ENCODE measurements around the gene MAFG. TPM values are rescaled to one million over a fixed set of nuclear protein-coding genes. Genes with fewer than 3 reads are reported as not detected.

The MAFG gene
- total RNA-seq, 2 experiments from 2014 or later = 22.7 to 33.6 TPM

DNA sequence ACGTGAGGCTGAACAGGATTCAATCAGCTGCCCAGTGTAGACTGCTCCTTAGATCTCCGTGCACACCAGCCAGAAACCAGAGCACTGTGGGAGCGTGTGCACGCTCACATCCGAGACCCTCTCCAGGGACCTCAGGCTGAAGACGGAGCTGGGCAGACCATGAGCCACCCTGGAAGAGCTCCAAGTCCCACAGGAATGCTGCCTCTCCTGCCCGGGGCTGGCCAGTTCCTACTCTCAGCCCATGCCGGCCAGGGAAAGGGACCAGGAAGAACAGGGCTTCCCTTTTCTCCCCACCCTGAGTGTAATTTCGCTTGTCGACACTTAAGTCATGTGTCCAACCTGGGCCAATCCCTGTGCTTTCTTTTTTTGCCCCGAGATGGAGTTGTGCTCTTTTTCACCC is 43.0 kb downstream of the MAFG start:
- Histone ChIP-seq H3K4me3 (ENCODE audit: low read depth, low read length, poor library complexity, severe bottlenecking) (no peak overlapping the region), H3K27ac (ENCODE audit: low read depth, low read length, poor library complexity, severe bottlenecking) (no peak overlapping the region), H2AFZ (ENCODE audit: low read length) (no peak overlapping the region), H4K20me1 (ENCODE audit: insufficient read depth, low read length) (peaks cover 12% of the 10 kb centered on the region; the same call in 1 of the 2 replicates), H3K4me1 (ENCODE audit: insufficient read depth, low read length, poor library complexity, severe bottlenecking) (peaks cover 3% of the 10 kb centered on the region), H3K36me3 (ENCODE audit: insufficient read depth, low read length) (peaks cover 100% of the 10 kb centered on the region), H3K9me3 (ENCODE audit: low read length) (no peaks in the 10 kb centered on the region), H3K79me2 (ENCODE audit: insufficient read depth, low read depth, low read length) (peaks cover 26% of the 10 kb centered on the region), H3K9me2 (ENCODE audit: insufficient read depth, low read length) (no peaks in the 10 kb centered on the region), H3K4me2 (ENCODE audit: low read length) (no peak overlapping the region)
- TF ChIP-seq EZH2phosphoT487 (IDR thresholded peaks at IDR 0.05; ENCODE audit: borderline replicate concordance, low read depth, low read length) = no peak
- TF ChIP-seq, protein P1, sequence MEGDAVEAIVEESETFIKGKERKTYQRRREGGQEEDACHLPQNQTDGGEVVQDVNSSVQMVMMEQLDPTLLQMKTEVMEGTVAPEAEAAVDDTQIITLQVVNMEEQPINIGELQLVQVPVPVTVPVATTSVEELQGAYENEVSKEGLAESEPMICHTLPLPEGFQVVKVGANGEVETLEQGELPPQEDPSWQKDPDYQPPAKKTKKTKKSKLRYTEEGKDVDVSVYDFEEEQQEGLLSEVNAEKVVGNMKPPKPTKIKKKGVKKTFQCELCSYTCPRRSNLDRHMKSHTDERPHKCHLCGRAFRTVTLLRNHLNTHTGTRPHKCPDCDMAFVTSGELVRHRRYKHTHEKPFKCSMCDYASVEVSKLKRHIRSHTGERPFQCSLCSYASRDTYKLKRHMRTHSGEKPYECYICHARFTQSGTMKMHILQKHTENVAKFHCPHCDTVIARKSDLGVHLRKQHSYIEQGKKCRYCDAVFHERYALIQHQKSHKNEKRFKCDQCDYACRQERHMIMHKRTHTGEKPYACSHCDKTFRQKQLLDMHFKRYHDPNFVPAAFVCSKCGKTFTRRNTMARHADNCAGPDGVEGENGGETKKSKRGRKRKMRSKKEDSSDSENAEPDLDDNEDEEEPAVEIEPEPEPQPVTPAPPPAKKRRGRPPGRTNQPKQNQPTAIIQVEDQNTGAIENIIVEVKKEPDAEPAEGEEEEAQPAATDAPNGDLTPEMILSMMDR (conservative IDR thresholded peaks at IDR 0.05; ENCODE audit: low read length) = no peak
- intact Hi-C loops (cut with micrococcal nuclease; ENCODE audit: unreplicated experiment) = no loop called here
- no peak for DNase-seq (ENCODE audit: low spot score)
- CTCF ChIA-PET (ENCODE audit: unreplicated experiment) = no interaction called here
- no TSS peak for BruUV-seq (replicated peaks)
- POLR2A ChIA-PET = interaction anchor here (0.6 to 1.3 kb wide), 3 partner anchors 9 to 493 kb away, joined by 3 to 4 read pairs (median 3); no protein-coding TSS in a partner anchor

DNA sequence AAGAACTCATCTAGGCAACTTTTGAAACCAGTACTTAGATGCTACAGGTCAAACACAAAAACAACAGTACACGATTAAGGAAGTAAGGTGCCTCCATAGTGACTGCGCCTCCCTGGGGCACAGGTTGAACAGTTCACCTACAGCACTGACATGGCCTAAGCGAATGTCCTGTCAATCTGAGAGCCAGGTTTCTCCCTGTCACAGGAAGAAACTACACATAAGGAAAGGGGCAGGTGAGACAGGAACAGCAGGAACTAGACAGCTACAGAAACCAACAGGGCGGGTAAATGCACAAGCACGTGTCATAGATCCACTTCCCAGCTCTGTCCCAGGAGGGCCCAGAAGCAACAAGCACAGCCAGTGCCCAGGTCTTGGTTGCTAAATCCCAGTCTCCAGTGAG is 48.4 kb downstream of the MAFG start:
- H3K4me1 ChIP-seq (ENCODE audit: insufficient read depth, low read length, poor library complexity, severe bottlenecking) = peaks cover 8% of the 10 kb centered on the region
- CTCF ChIA-PET (ENCODE audit: unreplicated experiment) = no interaction called here
- no peak overlapping the region for H2AFZ ChIP-seq (ENCODE audit: low read length)
- H3K9me3 ChIP-seq (ENCODE audit: low read length) = no peaks in the 10 kb centered on the region
- H3K4me3 ChIP-seq (ENCODE audit: low read depth, low read length, poor library complexity, severe bottlenecking) = no peak overlapping the region
- no peak overlapping the region for H3K4me2 ChIP-seq (ENCODE audit: low read length)
- no peak overlapping the region for H3K27ac ChIP-seq (ENCODE audit: low read depth, low read length, poor library complexity, severe bottlenecking)
- TF ChIP-seq, protein P1 (conservative IDR thresholded peaks at IDR 0.05; ENCODE audit: low read length) = no peak
- no peak for TF ChIP-seq EZH2phosphoT487 (IDR thresholded peaks at IDR 0.05; ENCODE audit: borderline replicate concordance, low read depth, low read length)
- BruUV-seq (replicated peaks) = no TSS peak
- DNase-seq (ENCODE audit: low spot score) = no peak
- H3K9me2 ChIP-seq (ENCODE audit: insufficient read depth, low read length) = no peaks in the 10 kb centered on the region
- H4K20me1 ChIP-seq (ENCODE audit: insufficient read depth, low read length) = no peaks in the 10 kb centered on the region
- intact Hi-C loops (cut with micrococcal nuclease; ENCODE audit: unreplicated experiment) = no loop called here
- peaks cover 78% of the 10 kb centered on the region for H3K36me3 ChIP-seq (ENCODE audit: insufficient read depth, low read length)
- POLR2A ChIA-PET = interaction anchor here (1.1 kb wide), 1 partner anchor 13 kb away, joined by 3 read pairs; no protein-coding TSS in a partner anchor
- 0 out of 2 replicates have a peak, but pooled peaks cover 5% of the 10 kb centered on the region for H3K79me2 ChIP-seq (ENCODE audit: insufficient read depth, low read depth, low read length)

DNA sequence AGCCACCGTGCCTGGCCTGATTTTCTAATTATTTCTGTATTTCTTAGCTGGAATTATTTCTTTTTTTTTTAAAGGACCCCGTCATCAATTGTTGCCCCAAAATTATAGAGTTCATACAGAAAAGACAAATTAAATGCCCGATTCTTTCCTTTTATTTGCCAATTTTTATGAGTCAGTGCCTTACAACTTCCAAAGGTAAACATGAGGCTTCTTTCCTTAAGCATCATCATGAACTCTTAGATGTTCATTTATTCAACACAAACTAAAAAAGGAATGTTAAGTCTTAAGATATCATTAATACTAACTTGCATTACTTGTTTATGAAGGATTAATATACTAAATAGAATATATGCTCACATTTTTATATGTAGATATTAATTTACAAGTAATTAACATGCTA is 49.2 kb downstream of the MAFG start:
- Histone ChIP-seq H3K36me3 (ENCODE audit: insufficient read depth, low read length) (peaks cover 70% of the 10 kb centered on the region), H3K4me2 (ENCODE audit: low read length) (no peak overlapping the region), H2AFZ (ENCODE audit: low read length) (no peak overlapping the region), H4K20me1 (ENCODE audit: insufficient read depth, low read length) (no peaks in the 10 kb centered on the region), H3K4me3 (ENCODE audit: low read depth, low read length, poor library complexity, severe bottlenecking) (no peak overlapping the region), H3K79me2 (ENCODE audit: insufficient read depth, low read depth, low read length) (0 out of 2 replicates have a peak, but pooled peaks cover 5% of the 10 kb centered on the region), H3K4me1 (ENCODE audit: insufficient read depth, low read length, poor library complexity, severe bottlenecking) (peaks cover 17% of the 10 kb centered on the region), H3K27ac (ENCODE audit: low read depth, low read length, poor library complexity, severe bottlenecking) (no peak overlapping the region), H3K9me3 (ENCODE audit: low read length) (no peaks in the 10 kb centered on the region), H3K9me2 (ENCODE audit: insufficient read depth, low read length) (no peaks in the 10 kb centered on the region)
- no peak for DNase-seq (ENCODE audit: low spot score)
- intact Hi-C loops (cut with micrococcal nuclease; ENCODE audit: unreplicated experiment) = no loop called here
- TF ChIP-seq, protein P1 (conservative IDR thresholded peaks at IDR 0.05; ENCODE audit: low read length) = no peak
- TF ChIP-seq EZH2phosphoT487 (IDR thresholded peaks at IDR 0.05; ENCODE audit: borderline replicate concordance, low read depth, low read length) = no peak
- no TSS peak for BruUV-seq (replicated peaks)
- POLR2A ChIA-PET = interaction anchor here (0.7 kb wide), 1 partner anchor 56 kb away, joined by 5 read pairs; no protein-coding TSS in a partner anchor
- CTCF ChIA-PET (ENCODE audit: unreplicated experiment) = no interaction called here

Measured in OCI-LY7 (cell line).